Hindlimb muscle (tissue), 1 donor: Measurements from ENCODE around the gene GNB1. TPM values are rescaled to one million over a fixed set of nuclear protein-coding genes. Genes with fewer than 3 reads are reported as not detected.
A peak's percentile ranks its signal among the peaks of the same experiment; 100 is the strongest.
"Not testable (repeated sequence)": the region's sequence is repeated elsewhere in the genome, so short reads cannot be mapped to it uniquely, and the experiment has no call there.

Experiments used
- DNase-seq: peaks from one replicate; pipeline ENCODE4 v3.0.0-alpha.2; 2013
- polyA plus RNA-seq: library from polyadenylated mRNA; unstranded; fragments of 120-200 nt; gene quantifications from one replicate; pipeline ENCODE4 v1.2.1, GENCODE V29; 2013; ENCODE audit not compliant: insufficient read length

Gene GNB1
- 164 TPM for polyA plus RNA-seq

DNA sequence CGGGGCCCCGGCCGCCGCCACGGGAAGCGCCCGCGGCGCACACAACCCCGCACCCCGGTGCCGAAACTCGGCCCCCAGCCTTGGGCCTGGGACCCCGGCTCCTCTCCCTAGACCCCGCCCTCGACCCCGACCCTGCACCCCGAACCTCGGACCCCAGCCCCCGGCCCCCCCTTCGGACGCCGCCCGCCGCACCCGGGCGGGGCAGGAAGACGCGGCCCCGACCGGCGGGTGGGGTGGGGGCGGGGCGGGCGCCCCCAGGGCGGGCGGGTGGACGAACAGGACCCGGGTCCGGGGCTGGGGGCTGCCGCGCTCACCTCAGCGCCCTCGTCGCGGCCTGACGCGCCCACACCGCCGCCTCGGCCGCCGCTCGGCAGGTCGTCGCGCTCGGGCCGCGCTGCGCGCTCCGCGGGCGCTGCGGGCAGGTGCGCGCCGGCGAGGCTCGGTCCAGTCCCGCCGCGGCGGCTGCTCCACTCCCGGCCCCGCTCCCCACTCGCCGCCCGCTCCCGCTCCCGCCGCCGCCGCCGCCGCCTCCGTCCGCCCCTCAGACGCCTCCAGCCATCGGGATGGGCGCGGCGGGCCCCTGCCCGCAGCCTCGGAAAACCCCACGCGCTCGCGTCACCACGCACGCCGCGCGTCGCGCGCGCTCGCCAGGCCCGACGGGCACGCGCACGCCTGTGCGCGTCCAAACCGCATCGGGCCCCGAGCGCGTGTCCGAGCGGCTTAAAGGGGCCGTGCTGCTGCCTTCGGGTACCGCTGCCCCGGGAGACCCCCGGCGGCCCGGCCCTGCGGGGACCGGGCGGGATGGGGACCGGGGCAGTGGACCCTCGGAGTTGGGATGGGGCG lies at the start of gene GNB1:
Gene GNB1, minus strand, starts transcription at position 582 of the 843 bp plus-strand sequence. CDS start 65,634 bp downstream, outside the sequence.
- peak; percentile 98 for DNase-seq

- DNase-seq: no peak
Measured at GRCh38 chr1:1940123-1940425, 49.2 kb upstream of the GNB1 start.

- no peak for DNase-seq
Measured at GRCh38 chr1:1939296-1940122, 48.6 kb upstream of the GNB1 start.

GRCh38 chr1:1938613-1939295 lies 47.9 kb upstream of the GNB1 start:
- DNase-seq: no peak

GRCh38 chr1:1938276-1938573 lies 47.3 kb upstream of the GNB1 start:
- DNase-seq: no peak

- no peak for DNase-seq
Measured at GRCh38 chr1:1937549-1938275, 46.8 kb upstream of the GNB1 start.

GRCh38 chr1:1937061-1937460 lies 46.2 kb upstream of the GNB1 start:
- no peak for DNase-seq

DNA sequence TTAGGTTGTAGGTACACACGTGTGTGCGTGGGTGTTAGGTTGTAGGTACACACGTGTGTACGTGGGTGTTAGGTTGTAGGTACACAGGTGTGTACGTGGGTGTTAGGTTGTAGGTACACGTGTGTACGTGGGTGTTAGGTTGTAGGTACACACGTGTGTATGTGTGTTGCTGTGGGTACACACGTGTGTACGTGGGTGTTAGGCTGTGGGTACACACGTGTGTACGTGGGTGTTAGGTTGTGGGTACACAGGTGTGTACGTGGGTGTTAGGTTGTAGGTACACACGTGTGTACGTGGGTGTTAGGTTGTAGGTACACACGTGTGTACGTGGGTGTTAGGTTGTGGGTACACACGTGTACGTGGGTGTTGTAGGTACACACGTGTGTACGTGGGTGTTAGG lies 44.0 kb upstream of the GNB1 start:
- not testable (repeated sequence) for DNase-seq

DNA sequence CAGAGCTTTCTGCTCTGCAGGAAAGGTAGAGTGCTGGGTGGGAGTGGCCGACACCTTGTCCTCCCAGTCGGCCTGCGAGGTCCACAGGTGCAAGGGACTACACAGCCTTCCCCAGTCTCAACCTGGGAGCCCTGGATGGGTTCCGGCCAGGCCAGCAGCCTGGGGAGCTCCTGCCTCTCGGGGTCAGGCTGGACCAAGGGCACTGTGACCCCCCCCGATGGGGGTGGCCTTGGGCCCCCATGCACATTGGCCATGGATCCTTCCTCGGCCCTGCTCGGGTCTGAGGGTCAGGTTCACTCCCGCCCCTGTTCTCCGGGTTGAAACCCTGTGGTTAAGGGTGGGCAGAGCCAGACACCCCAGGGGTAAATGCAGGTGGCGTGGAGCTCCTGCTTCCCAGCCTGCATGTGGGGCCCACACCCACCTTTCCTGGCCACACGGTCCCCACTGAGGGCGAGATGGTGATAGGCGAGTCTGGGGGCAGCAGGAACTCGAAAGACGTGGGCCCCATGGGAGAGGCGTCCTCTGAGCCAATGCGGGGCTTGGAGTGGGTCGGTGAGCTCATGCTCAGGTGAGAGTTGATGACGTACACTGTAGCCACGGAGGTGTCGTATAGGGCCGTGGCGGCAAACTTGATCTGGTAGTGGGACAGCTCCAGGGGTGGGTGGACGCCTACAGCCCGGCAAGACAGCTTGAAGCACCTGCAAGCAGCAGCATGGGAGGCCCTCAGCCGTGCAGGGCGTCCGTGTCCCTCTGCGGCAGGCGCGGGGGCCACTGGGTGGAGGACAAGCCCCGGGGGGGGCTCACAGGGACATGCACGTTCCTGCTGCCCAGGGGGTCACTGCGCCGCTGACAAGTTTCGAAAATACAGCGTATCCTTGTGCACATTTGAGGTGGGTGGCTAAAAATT lies 39.0 kb upstream of the GNB1 start:
- no peak for DNase-seq

DNA sequence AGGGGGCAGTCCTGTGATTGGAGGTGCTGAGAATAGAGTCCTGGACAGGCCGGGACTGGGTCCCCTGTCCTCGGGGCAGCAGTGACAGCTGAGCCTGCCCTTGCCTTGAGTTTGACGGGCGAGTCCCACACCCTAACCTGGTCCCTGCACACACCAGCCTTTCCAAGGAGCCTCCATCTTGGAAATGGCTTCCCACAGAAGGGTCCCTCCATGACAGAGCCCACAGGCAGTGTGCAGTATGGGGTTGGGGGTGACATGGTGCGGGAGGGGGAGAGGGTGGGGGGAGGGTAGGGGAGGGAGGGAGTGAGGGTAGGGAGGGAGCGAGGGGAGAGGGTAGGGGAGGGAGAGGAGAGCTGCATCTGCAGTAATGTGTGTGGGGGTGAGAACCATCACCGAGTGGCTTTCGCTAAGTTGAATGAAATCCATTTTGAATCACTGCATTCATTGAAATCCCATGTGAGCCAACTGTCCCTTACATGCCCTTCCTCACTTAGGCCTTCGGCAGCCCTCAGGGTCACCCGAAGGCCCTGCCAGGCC lies 38.3 kb upstream of the GNB1 start:
- no peak for DNase-seq

GRCh38 chr1:1928231-1929101 lies 37.6 kb upstream of the GNB1 start:
- DNase-seq: no peak

- no peak for DNase-seq
Measured at GRCh38 chr1:1927751-1928150, 36.9 kb upstream of the GNB1 start.

GRCh38 chr1:1926886-1927660 lies 36.2 kb upstream of the GNB1 start:
- DNase-seq: no peak

- DNase-seq: no peak
Measured at GRCh38 chr1:1926346-1926811, 35.5 kb upstream of the GNB1 start.

- no peak for DNase-seq
Measured at GRCh38 chr1:1925437-1926345, 34.8 kb upstream of the GNB1 start.

GRCh38 chr1:1924849-1925248 lies 34.0 kb upstream of the GNB1 start:
- no peak for DNase-seq

GRCh38 chr1:1924386-1924785 lies 33.5 kb upstream of the GNB1 start:
- DNase-seq: no peak
